Measurements from ENCODE around the gene GRM4. TPM values are rescaled to one million over a fixed set of nuclear protein-coding genes. Genes with fewer than 3 reads are reported as not detected.
A peak's percentile ranks its signal among the peaks of the same experiment; 100 is the strongest.

Gene GRM4
- total RNA-seq, 6 donors from 2014 or later, result 0.24 TPM; not detected in 5

GRCh38 chr6:34182751-34183531, 37.1 kb upstream of the GRM4 start:
- Histone ChIP-seq H3K27me3 (no peaks in the 10 kb centered on the region), H3K4me1 (no peaks in the 10 kb centered on the region), H3K27ac (peak overlapping the region in 2 of 4 donors; percentile 46 to 52), H3K36me3 (no peaks in the 10 kb centered on the region), H3K4me3 (peak overlapping the region in 1 of 4 donors; percentile 13), H3K9me3 (no peaks in the 10 kb centered on the region)
- DNase-seq (peak in 1 of 2 donors; percentile 50), ATAC-seq (ENCODE audit: low FRiP score in 2 of 2) (peak; percentile 30 to 74)
- 57 to 61% methylated on average over 8 of the region's 8 CpGs for WGBS, 2 donors
- peak in 1 of 4 donors; percentile 18 for TF ChIP-seq POLR2A (IDR thresholded peaks at IDR 0.05)
- TF ChIP-seq EP300 (IDR thresholded peaks at IDR 0.05), result no peak
- TF ChIP-seq POLR2AphosphoS5 (IDR thresholded peaks at IDR 0.05), result peak in 1 of 2 donors; percentile 38

GRCh38 chr6:34181908-34182307, 36.0 kb upstream of the GRM4 start:
- TF ChIP-seq POLR2A (IDR thresholded peaks at IDR 0.05), result no peak
- no peak for TF ChIP-seq POLR2AphosphoS5 (IDR thresholded peaks at IDR 0.05)
- TF ChIP-seq EP300 (IDR thresholded peaks at IDR 0.05), result no peak
- no peak for TF ChIP-seq CTCF (IDR thresholded peaks at IDR 0.05)
- no peaks in the 10 kb centered on the region for H3K36me3 ChIP-seq
- no peak for DNase-seq
- no peaks in the 10 kb centered on the region for H3K4me1 ChIP-seq
- no peaks in the 10 kb centered on the region for H3K9me3 ChIP-seq
- no peaks in the 10 kb centered on the region for H3K27me3 ChIP-seq
- 69 to 100% methylated on average over 1 of the region's 1 CpG for WGBS, 2 donors
- H3K4me3 ChIP-seq, result no peak overlapping the region
- no peak overlapping the region for H3K27ac ChIP-seq
- no peak for ATAC-seq (ENCODE audit: low FRiP score in 2 of 2)

GRCh38 chr6:34179106-34179720, 33.3 kb upstream of the GRM4 start:
- Histone ChIP-seq H3K4me3 (no peak overlapping the region), H3K27me3 (no peaks in the 10 kb centered on the region), H3K36me3 (no peaks in the 10 kb centered on the region), H3K4me1 (no peaks in the 10 kb centered on the region), H3K9me3 (no peaks in the 10 kb centered on the region), H3K27ac (no peak overlapping the region)
- DNase-seq (peak in 1 of 2 donors; percentile 55), ATAC-seq (ENCODE audit: low FRiP score in 2 of 2) (no peak)
- TF ChIP-seq POLR2A (IDR thresholded peaks at IDR 0.05) (no peak), EP300 (IDR thresholded peaks at IDR 0.05) (no peak), CTCF (IDR thresholded peaks at IDR 0.05) (no peak), POLR2AphosphoS5 (IDR thresholded peaks at IDR 0.05) (no peak)
- 53 to 77% methylated on average over 2 to 12 of the region's 12 CpGs for WGBS, 2 donors

- WGBS, 2 donors, result 86 to 96% methylated on average over 6 to 17 of the region's 19 CpGs
- no peak for TF ChIP-seq EP300 (IDR thresholded peaks at IDR 0.05)
- TF ChIP-seq CTCF (IDR thresholded peaks at IDR 0.05), result no peak
- no peak for TF ChIP-seq POLR2AphosphoS5 (IDR thresholded peaks at IDR 0.05)
- no peak for TF ChIP-seq POLR2A (IDR thresholded peaks at IDR 0.05)
- no peak overlapping the region for H3K27ac ChIP-seq
- ATAC-seq (ENCODE audit: low FRiP score in 2 of 2) (no peak), DNase-seq (peak in 1 of 2 donors; percentile 59)
- H3K4me1 ChIP-seq, result no peaks in the 10 kb centered on the region
- H3K27me3 ChIP-seq, result no peaks in the 10 kb centered on the region
- H3K36me3 ChIP-seq, result no peaks in the 10 kb centered on the region
- no peak overlapping the region for H3K4me3 ChIP-seq
- H3K9me3 ChIP-seq, result no peaks in the 10 kb centered on the region
These were observed 32.6 kb upstream of the GRM4 start for GRCh38 chr6:34178357-34179105.

- H3K9me3 ChIP-seq, result no peaks in the 10 kb centered on the region
- no peak for ATAC-seq (ENCODE audit: low FRiP score in 2 of 2)
- no peaks in the 10 kb centered on the region for H3K36me3 ChIP-seq
- H3K4me3 ChIP-seq, result no peak overlapping the region
- H3K4me1 ChIP-seq, result no peaks in the 10 kb centered on the region
- DNase-seq, result no peak
- H3K27me3 ChIP-seq, result no peaks in the 10 kb centered on the region
- 80 to 89% methylated on average over 3 to 5 of the region's 5 CpGs for WGBS, 2 donors
- H3K27ac ChIP-seq, result no peak overlapping the region
- TF ChIP-seq POLR2A (IDR thresholded peaks at IDR 0.05) (no peak), CTCF (IDR thresholded peaks at IDR 0.05) (no peak), POLR2AphosphoS5 (IDR thresholded peaks at IDR 0.05) (no peak), EP300 (IDR thresholded peaks at IDR 0.05) (no peak)
These were observed 31.3 kb upstream of the GRM4 start for GRCh38 chr6:34177181-34177591.

All from upper lobe of left lung (tissue), 6 donors.